Midbrain (tissue), 1 donor: ENCODE data around the gene TRNP1.

Experiments used
- DNase-seq: peaks from one replicate; lab custom pipeline; 2025; lab: John Stamatoyannopoulos, UW

The TRNP1 gene

DNA sequence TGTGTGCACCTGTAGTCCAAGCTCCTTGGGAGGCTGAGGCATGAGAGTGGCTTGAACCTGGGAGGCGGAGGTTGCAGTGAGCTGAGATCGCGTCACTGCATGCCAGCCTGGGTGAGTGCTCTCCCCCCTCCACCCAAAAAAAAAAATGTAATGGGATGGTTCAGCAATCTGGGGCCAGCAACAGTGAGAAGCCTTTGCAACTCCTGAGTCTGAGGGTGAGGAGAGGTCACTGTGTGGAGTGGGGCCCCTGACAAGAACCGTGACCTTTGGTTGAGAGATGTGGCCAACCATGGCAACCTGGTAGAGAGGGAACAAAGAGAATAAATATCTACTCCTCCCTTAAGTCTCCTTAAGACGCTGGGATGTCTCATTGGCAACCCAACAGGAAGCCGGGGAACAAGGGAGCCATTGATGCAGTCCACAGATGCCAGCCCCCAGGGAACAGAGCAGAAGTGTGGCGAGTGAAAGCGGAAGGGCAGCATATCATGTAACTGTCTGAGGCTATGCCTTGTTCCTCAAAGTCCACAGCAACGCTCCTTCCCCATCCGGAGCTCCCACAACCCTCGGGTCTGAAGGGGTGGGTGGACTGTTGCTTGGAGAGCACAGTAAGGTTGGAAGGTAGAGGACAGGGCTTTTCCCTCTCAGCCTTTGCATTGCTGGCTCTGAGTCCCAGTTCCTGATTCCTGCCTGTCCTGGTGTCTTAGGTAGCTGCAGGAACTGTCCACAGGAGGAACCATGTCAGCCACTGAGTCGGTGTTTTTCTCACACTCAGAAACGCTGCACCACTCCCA lies 8.3 kb downstream of the TRNP1 start:
- peak; percentile 48 for DNase-seq

DNA sequence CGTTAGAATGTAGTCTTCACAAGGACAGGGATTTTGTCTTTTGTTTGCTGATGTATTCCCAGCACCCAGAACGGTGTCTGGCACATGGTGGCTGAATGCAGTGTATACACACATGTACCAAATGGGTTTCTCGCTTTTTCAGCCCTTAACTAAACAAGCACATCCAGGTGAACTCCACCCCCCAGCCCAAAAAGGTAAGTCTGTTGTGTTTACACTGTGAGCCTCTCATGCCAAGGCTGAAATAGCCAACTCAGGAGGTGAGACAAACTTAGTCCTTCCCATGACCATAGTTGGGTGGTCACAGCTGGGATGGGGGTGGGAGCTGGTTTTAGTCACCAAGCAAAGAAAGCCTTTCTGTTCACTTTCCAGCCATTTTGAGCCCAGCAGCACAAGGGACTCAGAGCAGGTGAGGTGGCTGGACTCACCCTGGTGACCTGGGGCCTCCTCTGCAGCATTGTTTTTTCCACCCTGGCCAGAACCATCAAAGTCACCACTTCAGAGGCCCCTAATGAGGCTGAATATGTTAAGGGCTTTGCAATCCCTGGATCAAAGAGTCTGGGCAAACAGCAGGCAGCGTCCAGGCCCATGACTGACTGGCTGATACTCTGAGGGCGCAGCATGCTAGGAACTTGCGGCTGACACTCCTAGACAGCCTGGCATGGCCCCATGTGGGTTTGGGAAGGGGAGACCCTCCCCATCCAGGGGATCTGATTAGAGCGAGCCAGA lies 10.4 kb downstream of the TRNP1 start:
- no peak for DNase-seq

DNA sequence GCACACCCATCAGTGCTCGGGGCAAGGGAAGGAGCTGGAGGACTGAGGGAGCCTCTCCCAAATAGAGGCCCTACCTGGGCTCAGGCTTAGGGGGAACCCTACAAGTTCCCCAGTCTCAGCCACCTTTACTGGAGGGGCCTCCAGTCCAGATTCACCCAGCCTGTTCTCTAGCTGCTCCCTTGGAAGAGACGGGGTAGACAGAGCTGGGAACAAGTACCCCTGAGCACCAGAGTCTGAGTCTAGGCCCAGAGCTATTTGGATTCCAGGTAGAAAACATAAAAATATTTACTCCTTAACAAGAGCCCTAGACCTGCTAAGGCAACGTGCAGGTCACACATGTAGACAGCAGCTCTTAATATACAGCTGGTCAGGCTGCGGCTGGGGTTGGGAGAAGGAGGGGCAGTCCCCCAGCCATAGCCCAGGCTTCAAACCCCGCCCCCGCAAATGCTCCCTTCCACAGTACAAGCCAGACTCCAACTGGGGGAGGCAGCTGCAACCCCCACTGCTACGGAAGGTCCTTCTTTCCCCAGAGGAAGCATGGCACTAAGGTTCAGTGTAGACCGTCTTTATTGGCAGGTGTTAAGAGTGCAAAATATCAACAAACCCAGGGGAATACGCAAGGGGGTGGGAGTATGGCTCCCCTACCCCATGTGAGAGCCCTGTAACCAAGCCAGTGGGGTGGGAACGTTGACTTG lies 11.1 kb downstream of the TRNP1 start:
- no peak for DNase-seq

- no peak for DNase-seq
Observed at GRCh38 chr1:27005166-27005530, 11.7 kb downstream of the TRNP1 start.

DNA sequence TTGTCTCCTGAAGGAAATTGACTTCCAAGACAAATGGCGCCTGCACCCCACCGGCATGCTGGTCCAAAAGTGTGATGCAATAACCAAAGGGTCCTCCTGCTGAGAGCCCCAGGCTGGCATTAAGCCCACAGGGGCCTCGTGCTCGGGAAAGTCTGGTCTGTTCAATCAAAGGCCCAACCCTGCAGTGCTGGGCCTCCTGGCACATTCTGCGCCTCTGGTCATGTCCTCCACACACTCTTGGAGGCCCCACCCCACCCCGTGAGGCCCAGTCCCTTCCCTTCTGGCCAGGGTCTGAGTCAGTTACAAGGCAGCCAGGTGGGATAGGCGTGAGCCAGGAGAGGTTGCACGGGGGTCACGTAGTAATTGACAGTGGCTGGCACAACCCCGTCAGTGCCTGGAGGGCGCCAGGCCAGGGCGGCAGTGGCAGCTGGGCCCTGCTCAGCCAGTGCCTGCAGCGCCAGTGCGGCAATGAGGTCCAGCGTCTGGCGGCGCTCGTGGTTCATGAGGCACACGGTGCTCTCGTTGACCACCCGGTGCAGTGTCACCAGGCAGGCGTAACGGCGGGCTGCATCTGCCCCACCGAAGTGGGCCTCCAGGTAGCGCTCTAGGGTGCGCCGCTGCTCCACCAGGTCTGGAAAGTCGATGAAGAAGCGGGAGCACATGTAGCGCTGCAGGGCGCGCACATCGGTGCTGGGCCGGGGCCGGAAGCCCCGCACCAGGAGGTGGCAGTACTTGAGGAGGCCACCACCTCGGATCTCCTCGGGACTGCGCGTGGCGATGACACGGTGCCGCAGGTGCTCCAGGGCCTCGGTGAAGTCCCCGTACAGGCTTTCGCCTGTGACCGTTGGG lies 12.4 kb downstream of the TRNP1 start:
- DNase-seq: no peak

DNA sequence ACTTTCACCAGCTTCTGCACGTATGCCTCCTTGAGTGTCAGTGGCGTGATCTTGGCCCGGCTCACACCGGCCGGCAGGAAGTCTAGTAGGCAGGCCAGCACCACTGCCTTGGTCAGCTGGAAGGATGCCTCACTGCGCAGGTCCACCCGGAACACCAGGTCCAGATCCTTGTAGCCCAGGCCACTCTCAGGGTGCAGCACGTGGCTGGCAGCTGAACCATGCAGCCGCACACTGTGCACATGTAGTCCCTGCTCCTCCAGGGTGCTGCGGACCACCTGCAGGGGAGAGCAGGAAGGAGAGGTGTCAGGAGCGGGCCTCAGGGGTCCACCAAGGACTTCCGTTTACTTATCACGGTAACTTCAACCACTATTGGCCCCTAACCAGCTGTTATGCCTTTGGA lies 13.2 kb downstream of the TRNP1 start:
- no peak for DNase-seq

- DNase-seq: no peak
Observed at GRCh38 chr1:27007909-27008582, 14.6 kb downstream of the TRNP1 start.

DNA sequence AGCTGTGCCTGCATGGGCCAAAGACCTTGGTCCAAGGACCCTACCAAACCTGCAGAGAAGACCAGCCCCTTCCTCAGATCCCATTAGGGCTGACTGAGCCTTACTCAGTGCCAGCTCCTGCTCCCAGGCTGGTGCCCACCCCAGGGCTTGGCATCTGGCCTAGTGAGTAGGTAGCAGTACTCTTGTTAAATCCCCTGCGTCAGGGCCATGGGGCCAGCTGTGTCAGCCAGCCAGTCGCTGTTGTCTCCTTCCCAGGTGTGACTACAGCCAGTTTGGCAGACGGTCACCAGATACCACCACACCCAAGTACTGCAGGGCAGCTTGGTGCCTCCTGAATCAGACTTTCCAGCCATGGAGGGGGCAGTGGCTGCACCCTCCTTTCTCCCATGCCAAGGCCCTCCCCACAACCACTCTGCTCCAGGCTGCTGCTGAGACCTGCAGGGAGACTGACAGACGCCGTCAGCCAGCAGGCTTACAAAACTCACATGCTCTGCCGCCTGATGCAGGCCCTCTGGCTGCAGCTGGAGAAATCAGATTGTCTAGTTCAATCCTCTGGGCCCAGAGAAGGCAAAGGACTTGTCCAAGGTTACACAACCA lies 16.2 kb downstream of the TRNP1 start:
- no peak for DNase-seq

DNA sequence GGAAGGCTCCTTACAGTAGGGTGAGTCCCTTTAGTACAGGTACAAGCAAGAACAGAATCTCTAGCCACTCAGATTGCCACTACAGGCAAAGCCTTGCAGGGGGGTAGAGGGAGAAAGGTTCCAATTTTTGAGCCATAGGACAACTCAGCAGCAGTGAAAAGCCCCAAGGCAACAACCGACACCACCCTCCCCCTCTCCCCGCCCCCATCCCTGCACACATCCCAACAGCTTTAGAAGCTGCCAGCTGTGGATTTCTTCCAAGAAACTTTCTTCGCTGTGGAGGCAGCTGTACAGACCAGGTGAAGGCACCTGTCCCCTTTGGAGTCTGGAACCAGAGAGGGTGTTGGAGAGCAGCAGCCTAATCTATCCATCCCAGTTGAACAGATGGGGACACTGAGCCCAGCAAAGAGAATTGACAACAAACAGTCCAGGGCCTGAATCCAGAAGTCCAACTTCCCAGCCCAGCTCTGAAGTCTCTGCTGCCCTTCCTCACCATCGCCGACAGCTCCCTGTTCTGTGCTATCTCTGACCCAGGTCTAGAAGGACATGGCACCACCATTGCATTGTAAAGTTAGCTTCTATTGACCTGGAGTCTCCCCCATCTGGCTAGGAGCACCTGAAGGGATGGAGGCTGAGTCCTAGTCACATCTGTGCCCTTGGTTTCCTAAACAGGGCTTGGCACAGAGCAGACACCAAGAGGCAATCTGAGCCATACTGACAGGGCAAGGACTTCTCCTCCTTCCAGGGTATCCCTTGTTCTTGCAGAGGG lies 16.9 kb downstream of the TRNP1 start:
- DNase-seq: no peak

DNA sequence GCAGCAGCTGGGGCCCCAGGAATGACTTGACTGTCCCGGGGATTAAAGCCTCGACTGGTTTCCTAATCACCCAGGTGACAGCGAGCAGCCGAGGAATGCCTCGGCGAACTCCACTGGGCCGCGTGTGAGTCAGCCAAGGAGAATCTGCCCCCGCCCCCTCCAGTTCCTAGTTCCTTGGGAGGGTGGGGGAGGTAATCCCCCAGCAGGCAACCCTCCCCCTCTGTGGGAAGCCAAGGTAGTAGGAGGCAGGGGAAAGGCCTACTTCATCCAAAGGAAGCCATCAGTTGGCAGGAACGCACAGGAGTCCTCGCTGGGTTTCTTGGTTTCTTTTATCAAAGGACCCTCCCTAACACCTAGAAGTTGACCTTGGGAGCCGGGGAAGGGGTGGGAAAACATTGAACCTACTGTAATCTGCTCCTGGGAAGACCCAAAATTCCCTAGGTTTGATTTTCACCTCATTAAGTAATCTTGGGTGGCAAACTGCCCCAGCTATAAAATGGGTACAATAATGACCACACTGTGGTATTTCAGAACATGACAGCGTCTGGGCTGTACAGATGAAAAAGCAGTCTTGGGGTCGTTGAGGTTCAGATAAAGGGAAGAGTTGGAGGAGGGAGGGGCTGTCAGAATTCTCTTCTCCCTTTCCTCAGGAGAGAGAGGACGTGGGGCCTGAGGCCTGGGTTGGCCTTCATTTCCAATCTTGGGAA lies 17.7 kb downstream of the TRNP1 start:
- DNase-seq: no peak

DNA sequence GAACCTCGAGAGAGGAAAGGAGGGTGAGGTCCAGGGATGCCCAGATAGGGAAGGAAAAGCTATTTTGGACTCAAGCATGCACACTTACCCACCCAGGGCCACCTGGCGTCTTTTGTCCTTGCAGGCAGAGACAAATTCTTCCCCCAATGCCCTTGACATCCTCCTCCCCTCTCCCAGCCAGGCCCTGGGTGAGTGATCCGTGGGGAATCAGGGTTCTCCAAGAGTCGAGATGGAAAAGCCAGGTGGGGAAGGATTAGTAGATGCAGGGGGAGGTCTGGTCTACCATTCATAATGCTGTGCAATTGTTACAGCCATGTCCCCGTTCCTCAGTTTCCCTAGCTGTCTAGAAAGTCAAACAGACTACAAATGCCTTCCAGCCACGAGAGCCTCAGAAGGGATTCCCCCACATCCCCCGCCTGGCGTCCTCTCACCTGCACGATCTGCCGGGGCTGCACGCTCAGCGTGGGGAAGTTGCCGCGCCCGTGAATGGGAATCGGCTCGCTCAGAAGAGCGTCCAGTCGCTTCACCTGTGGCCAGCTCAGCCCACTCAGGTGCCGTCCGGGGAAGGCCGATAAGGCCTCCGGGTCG lies 18.6 kb downstream of the TRNP1 start:
- DNase-seq: no peak

- no peak for DNase-seq
Observed at GRCh38 chr1:27015260-27015659, 21.8 kb downstream of the TRNP1 start.

DNA sequence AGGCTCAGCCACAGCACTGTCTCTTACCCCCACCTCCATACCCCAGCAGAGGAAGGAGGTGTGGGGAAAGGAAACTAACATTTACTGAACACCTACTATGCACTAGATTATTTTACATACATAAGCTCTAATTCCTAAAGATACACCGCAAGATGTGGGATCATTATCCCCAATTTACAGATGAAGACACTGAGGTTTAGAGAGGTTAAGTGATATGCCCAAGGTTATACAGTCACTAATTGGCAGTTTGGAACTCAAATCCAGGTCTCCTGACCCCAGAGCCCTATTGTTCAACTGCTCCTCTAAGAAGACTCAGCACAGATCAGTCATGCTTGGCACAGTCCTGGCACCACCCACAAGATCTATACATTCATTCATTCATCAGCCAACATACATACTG lies 22.9 kb downstream of the TRNP1 start:
- DNase-seq: no peak

DNA sequence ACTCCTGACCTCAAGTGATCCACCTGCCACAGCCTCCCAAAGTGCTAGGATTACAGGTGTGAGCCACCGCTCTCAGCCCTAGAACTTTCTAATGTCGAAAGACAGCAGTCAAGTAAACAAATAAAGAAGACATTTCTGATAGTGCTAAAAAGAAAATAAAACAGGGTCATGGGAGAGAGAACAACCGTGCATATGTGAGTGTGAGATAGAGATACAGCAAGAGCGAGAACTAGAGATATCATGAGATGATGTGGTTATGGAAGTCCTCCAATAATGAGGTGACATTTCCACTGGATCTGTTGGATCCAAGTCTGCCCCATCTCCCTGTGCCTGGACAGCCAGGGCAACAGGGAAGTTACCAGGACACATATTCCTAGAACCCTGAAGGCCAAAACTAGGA lies 23.7 kb downstream of the TRNP1 start:
- no peak for DNase-seq

GRCh38 chr1:27018316-27018715 lies 24.8 kb downstream of the TRNP1 start:
- DNase-seq: no peak

DNA sequence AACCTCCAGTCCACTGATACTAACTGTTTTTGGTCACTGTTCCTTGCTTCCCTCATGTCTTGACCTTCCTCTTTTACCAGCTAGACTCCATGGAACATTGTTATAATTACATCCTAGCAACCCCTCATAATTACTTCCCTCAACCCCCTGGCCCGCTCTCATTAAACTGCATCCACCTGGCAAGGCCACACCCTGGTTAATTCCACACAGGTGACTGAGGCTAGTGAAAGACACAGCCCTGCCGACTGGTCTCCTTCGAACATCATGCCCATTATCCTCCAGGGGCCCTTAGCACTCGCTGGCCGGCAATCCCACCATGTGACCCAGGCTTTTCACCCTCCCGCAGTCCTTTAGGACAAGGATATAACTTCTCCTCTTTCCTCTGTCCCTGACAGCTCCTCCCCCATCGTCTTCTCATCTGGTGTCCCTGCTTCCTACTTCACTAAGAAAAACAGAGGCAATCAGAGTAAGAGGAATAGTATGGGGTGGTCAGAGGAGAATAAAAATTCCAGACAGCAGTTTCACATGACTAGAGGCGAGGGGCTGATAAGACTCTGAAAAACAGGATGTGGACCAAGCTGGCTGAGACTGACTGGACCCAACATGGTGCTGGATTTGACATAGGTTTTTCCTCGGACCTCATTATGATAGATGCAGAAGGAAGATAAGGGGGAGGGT lies 28.0 kb downstream of the TRNP1 start:
- no peak for DNase-seq

DNA sequence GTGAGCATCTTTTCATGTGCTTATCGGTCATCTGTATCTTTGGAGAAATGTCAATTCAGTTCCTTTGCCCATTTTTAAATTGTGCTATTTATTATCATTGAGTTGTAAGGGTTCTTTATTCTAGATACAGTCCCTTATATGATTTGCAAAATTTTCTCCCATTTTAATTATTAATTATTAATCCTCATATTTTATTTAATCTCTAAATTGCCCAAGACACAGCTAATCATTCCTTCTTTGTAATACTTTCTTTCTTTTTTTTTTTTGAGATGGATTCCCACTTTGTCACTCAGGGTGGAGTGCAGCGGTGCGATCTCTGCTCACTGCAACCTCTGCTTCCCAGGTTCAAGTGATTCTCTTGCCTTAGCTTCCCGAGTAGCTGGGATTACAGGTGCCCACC lies 32.2 kb downstream of the TRNP1 start:
- no peak for DNase-seq

- no peak for DNase-seq
Observed at GRCh38 chr1:27026621-27027574, 33.4 kb downstream of the TRNP1 start.
